RWPE1 (cell line): ENCODE data around the gene RIPK4.

Source experiments
- CTCF ChIA-PET: fragments of 350-600 bp; sonication (Branson Sonifier 250); formaldehyde crosslinking; extraction: SDS; loops from one replicate; lab custom pipeline; 2021; lab: Yijun Ruan, JAX
- POLR2A ChIA-PET: fragments of 400-600 bp; formaldehyde crosslinking; extraction: SDS; loops from one replicate; lab custom pipeline; 2020; ENCODE audit warnings: antibody characterized with exemption; ENCODE audit not compliant: low non-redundant PET; lab: Yijun Ruan, JAX
- DNase-seq: peaks from one replicate; pipeline ENCODE4 v3.0.0; 2012; ENCODE audit warnings: low spot score
- H3K27ac ChIP-seq: fragments of 450-650 bp; 2 replicates; pipeline ENCODE4 v1.5.1; 2017
- CTCF ChIP-seq: fragments of 450-650 bp; conservative IDR thresholded peaks from 2 replicates; pipeline ENCODE4 v1.5.1; 2017; ENCODE audit warnings: low read depth, mild to moderate bottlenecking

The RIPK4 gene

GRCh38 chr21:41745971-41746743 lies 20.7 kb downstream of the RIPK4 start:
- POLR2A ChIA-PET, result no interaction called here
- H3K27ac ChIP-seq, result peak overlapping the region; percentile 50
- CTCF ChIA-PET, result interaction anchor here (0.6 kb wide), 2 partner anchors 17 to 18 kb away, joined by 3 to 4 read pairs; no protein-coding TSS in a partner anchor
- no peak for TF ChIP-seq CTCF
- DNase-seq, result no peak

- peak overlapping the region; percentile 50 for H3K27ac ChIP-seq
- POLR2A ChIA-PET, result no interaction called here
- CTCF ChIA-PET, result interaction anchor here (0.8 kb wide), 1 partner anchor 16 kb away, joined by 3 read pairs; no protein-coding TSS in a partner anchor
- no peak for TF ChIP-seq CTCF
- DNase-seq, result no peak
Measured at GRCh38 chr21:41745026-41745820, 21.6 kb downstream of the RIPK4 start.

GRCh38 chr21:41744028-41744930 lies 22.6 kb downstream of the RIPK4 start:
- CTCF ChIA-PET, result interaction anchor here (0.6 to 0.8 kb wide), 2 partner anchors 15 to 401 kb away, joined by 3 read pairs; no protein-coding TSS in a partner anchor
- no peak for DNase-seq
- H3K27ac ChIP-seq, result peak overlapping the region; percentile 50
- POLR2A ChIA-PET, result no interaction called here
- TF ChIP-seq CTCF, result no peak

- no peak for TF ChIP-seq CTCF
- no peak for DNase-seq
- CTCF ChIA-PET, result interaction anchor here (0.7 kb wide), 1 partner anchor 22 kb away, joined by 3 read pairs; no protein-coding TSS in a partner anchor
- POLR2A ChIA-PET, result no interaction called here
- peak overlapping the region; percentile 50 for H3K27ac ChIP-seq
Measured at GRCh38 chr21:41743321-41744027, 23.4 kb downstream of the RIPK4 start.

- CTCF ChIA-PET, result interaction anchor here (0.6 kb wide), 1 partner anchor 82 kb away, joined by 4 read pairs; no protein-coding TSS in a partner anchor
- H3K27ac ChIP-seq, result peak overlapping the region; percentile 50
- POLR2A ChIA-PET, result no interaction called here
- no peak for TF ChIP-seq CTCF
- DNase-seq, result no peak
Measured at GRCh38 chr21:41742073-41742875, 24.6 kb downstream of the RIPK4 start.
